Smooth muscle cell of the brain vasculature (primary cell): Measurements from ENCODE around the gene PIK3CD.

Source experiments
- DNase-seq: peaks from one replicate; pipeline ENCODE4 v3.0.0-alpha.2; 2012; ENCODE audit warnings: low read depth, low spot score

PIK3CD gene

DNA sequence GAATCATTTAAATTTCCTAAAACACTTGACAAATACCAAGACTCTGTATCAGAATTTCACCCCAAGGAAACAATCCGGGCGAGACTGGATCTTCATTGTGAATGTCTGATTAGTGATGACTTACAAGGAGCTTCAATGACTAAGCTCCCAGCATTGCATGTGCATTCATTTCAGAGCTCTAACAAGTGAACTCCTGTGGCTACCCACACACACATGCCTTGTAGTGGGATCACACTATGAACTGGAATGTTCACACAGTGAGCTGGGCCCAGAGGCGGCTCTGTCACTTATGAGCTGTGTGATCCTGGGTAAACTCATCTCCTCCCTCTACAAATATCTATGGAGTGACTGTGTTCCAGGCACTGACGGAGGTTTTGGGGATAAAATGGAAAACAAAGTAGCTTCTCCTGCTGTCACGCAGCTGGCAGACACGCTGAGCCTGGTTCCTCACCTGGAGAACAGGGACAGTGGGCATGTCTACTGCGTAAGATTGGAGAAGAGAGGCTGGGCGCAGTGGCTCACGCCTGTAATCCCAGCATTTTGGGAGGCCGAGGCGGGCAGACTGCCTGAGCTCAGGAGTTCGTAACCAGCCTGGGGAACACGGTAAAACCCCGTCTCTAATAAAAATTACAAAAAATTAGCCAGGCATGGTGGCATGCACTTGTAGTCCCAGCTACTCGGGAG, 115.4 kb downstream of the PIK3CD start:
- DNase-seq: peak; percentile 53

DNA sequence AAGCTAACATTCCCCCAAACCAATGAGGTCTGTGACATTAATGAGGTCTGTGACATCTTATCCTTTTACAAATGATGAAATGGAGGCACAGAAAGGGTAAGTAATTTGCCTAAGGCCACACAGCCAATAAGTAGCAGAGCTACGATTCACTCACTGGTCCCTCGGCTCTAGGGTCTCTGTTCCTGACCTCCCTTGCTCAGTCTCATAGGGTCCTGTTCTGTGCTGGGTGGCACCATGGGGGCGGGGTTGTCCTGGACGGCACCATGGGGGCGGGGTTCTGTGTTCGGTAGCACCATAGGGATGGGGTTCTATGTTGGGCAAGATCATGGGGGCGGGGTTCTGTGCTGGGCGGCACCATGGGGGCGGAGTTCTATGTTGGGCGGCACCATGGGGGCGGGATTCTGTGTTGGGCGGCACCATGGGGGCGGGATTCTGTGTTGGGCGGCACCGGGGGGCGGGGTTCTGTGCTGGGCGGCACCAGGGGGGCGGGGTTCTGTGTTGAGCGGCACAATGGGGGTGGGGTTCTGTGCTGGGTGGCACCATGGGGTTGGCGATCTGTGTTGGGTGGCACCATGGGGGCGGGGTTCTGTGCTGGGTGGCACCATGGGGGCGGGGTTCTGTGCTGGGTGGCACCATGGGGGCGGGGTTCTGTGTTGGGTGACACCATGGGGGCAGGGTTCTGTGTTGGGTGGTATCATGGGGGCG, 116.6 kb downstream of the PIK3CD start:
- no peak for DNase-seq

DNA sequence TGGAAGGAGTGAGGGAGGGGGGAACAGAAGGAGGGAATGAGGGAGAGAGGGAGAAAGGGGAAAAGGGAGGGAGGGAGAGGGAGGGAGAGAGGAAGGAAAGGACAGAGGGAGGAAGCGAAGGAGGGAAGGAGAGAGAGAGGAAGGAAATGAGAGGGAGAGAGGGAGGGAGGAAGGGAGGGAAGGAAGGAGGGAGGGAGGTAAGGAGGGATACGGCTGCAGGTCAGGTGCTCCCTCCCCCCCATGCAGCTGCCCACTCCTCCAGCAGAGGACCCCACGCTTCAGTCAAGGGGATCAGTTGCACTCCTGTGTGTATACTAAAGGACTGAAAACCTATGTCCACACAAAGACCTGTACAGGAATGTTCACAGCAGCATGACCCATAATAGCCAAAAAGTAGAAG, 117.5 kb downstream of the PIK3CD start:
- no peak for DNase-seq

DNA sequence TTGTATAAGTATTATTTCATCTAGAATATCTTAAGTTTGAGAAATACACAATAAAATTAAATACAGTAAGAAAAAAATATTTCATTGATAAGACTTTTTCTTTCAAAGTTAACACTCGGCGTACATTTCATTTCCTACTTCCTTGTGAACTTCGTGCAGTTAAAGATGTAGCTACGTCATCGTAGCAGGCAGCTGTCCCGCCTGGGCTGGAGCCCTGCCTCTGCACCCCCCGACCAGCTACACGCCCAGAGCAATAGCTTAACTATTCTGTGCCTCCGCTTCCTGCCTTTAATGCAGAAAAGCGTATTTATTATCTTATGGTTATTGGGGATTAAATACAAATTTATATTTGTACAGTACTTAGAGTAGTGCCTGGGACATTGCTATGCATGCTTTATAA, 118.8 kb downstream of the PIK3CD start:
- no peak for DNase-seq

DNA sequence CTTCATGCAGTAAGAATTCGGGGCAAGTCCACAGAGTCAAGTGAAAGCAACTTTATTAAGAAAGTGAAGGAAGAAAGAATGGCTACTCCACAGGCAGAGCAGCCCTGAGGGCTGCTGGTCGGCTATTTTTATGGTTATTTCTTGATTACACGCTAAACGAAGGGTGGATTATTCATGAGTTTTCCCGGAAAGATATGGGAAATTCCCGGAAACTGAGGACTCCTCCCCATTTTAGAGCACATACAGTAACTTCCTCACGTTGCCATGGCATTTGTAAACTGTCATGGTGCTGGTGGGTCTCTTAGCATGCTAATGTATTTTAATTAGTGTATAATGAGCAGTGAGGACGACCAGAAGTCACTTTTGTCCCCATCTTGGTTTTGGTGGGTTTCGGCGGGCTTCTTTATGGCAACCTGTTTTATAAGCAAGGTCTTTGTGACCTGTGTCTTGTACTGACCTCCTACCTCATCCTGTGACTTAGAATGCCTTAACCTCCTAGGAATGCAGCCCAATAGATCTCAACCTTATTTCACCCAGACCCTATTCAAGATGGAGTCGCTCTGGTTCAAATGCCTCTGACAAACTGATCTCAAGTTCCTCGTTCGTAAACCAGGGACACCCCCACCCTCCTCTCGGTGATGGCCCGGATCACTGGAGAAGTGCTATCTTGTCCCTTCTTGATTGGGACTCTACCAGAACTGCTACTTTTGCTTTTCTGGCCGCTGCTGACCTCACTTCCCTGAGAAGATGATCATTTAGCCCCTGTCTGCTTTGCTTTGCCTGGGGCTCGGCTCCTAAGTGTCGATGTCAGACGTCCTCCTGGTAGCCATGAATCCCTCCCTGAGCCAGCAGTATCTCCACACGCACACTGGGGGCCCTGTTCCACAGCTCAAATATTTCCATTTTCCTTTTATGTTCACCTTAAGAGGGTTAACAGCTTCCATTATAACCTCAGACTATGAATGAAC, 123.5 kb downstream of the PIK3CD start:
- DNase-seq: no peak

DNA sequence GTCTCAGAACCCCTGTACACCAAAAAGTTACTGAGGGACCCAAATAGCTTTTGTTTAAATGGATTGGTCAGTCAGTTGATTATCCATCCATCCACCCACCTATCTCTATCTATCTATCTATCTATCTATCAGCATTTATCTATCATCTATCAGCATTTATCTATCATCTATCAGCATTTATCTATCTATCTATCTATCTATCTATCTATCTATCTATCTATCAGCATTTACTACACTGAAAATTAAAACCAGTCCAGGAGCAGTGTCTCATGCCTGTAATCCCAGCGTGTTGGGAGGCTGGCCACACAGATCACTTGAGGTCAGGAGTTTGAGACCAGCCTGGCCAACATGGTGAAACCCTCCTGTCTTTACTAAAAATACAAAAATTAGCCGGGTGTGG, 125.2 kb downstream of the PIK3CD start:
- no peak for DNase-seq
